ENCODE data around the gene FARP1. TPM values are rescaled to one million over a fixed set of nuclear protein-coding genes. Genes with fewer than 3 reads are reported as not detected.

Gene FARP1
- total RNA-seq, 1 donor from 2014 or later, result 36.5 TPM

GRCh38 chr13:98403076-98403475 is 260.2 kb downstream of the FARP1 start:
- peaks cover 0 to 2% (median 0%) of the 10 kb centered on the region in 3 donors for H3K36me3 ChIP-seq (ENCODE audit: control insufficient read depth in 3 of 3, insufficient read depth in 3 of 3, low read length in 3 of 3)
- H3K4me1 ChIP-seq (ENCODE audit: control insufficient read depth in 3 of 3, insufficient read depth in 3 of 3, low read length in 3 of 3), result peaks cover 0 to 3% (median 0%) of the 10 kb centered on the region in 3 donors
- H3K4me3 ChIP-seq (ENCODE audit: low read length in 3 of 3), result no peak overlapping the region
- no peak overlapping the region for H3K27ac ChIP-seq (ENCODE audit: low read depth, low read length)
- H3K27me3 ChIP-seq (ENCODE audit: control insufficient read depth in 3 of 3, insufficient read depth in 3 of 3, low read length in 3 of 3), result no peaks in the 10 kb centered on the region
- H3K9me3 ChIP-seq (ENCODE audit: control insufficient read depth in 3 of 3, low read length in 3 of 3), result no peaks in the 10 kb centered on the region
- no peak overlapping the region for H3K9ac ChIP-seq (ENCODE audit: low read depth in 1 of 3, low read length in 3 of 3)

- Histone ChIP-seq H3K4me3 (ENCODE audit: low read length in 3 of 3) (no peak overlapping the region), H3K27me3 (ENCODE audit: control insufficient read depth in 3 of 3, insufficient read depth in 3 of 3, low read length in 3 of 3) (no peaks in the 10 kb centered on the region), H3K36me3 (ENCODE audit: control insufficient read depth in 3 of 3, insufficient read depth in 3 of 3, low read length in 3 of 3) (peaks cover 4 to 9% (median 4%) of the 10 kb centered on the region in 3 donors), H3K9ac (ENCODE audit: low read depth in 1 of 3, low read length in 3 of 3) (no peak overlapping the region), H3K27ac (ENCODE audit: low read depth, low read length) (no peak overlapping the region), H3K9me3 (ENCODE audit: control insufficient read depth in 3 of 3, low read length in 3 of 3) (no peaks in the 10 kb centered on the region), H3K4me1 (ENCODE audit: control insufficient read depth in 3 of 3, insufficient read depth in 3 of 3, low read length in 3 of 3) (peaks cover 0 to 3% (median 0%) of the 10 kb centered on the region in 3 donors)
Measured at GRCh38 chr13:98405107-98405571, 262.2 kb downstream of the FARP1 start.

- Histone ChIP-seq H3K27ac (ENCODE audit: low read depth, low read length) (no peak overlapping the region), H3K9me3 (ENCODE audit: control insufficient read depth in 3 of 3, low read length in 3 of 3) (no peaks in the 10 kb centered on the region), H3K9ac (ENCODE audit: low read depth in 1 of 3, low read length in 3 of 3) (no peak overlapping the region), H3K4me1 (ENCODE audit: control insufficient read depth in 3 of 3, insufficient read depth in 3 of 3, low read length in 3 of 3) (peaks cover 0 to 3% (median 0%) of the 10 kb centered on the region in 3 donors), H3K4me3 (ENCODE audit: low read length in 3 of 3) (no peak overlapping the region), H3K27me3 (ENCODE audit: control insufficient read depth in 3 of 3, insufficient read depth in 3 of 3, low read length in 3 of 3) (no peaks in the 10 kb centered on the region), H3K36me3 (ENCODE audit: control insufficient read depth in 3 of 3, insufficient read depth in 3 of 3, low read length in 3 of 3) (peaks cover 4 to 9% (median 4%) of the 10 kb centered on the region in 3 donors)
Measured at GRCh38 chr13:98405690-98406344, 262.9 kb downstream of the FARP1 start.

- Histone ChIP-seq H3K27me3 (ENCODE audit: control insufficient read depth in 3 of 3, insufficient read depth in 3 of 3, low read length in 3 of 3) (no peaks in the 10 kb centered on the region), H3K4me3 (ENCODE audit: low read length in 3 of 3) (no peak overlapping the region), H3K27ac (ENCODE audit: low read depth, low read length) (no peak overlapping the region), H3K9ac (ENCODE audit: low read depth in 1 of 3, low read length in 3 of 3) (no peak overlapping the region), H3K36me3 (ENCODE audit: control insufficient read depth in 3 of 3, insufficient read depth in 3 of 3, low read length in 3 of 3) (peaks cover 4 to 9% (median 4%) of the 10 kb centered on the region in 3 donors), H3K9me3 (ENCODE audit: control insufficient read depth in 3 of 3, low read length in 3 of 3) (no peaks in the 10 kb centered on the region), H3K4me1 (ENCODE audit: control insufficient read depth in 3 of 3, insufficient read depth in 3 of 3, low read length in 3 of 3) (peaks cover 0 to 3% (median 0%) of the 10 kb centered on the region in 3 donors)
Measured at GRCh38 chr13:98406427-98406826, 263.5 kb downstream of the FARP1 start.

GRCh38 chr13:98406971-98407370 is 264.1 kb downstream of the FARP1 start:
- Histone ChIP-seq H3K4me3 (ENCODE audit: low read length in 3 of 3) (no peak overlapping the region), H3K4me1 (ENCODE audit: control insufficient read depth in 3 of 3, insufficient read depth in 3 of 3, low read length in 3 of 3) (peaks cover 0 to 3% (median 0%) of the 10 kb centered on the region in 3 donors), H3K27me3 (ENCODE audit: control insufficient read depth in 3 of 3, insufficient read depth in 3 of 3, low read length in 3 of 3) (no peaks in the 10 kb centered on the region), H3K36me3 (ENCODE audit: control insufficient read depth in 3 of 3, insufficient read depth in 3 of 3, low read length in 3 of 3) (peaks cover 4 to 9% (median 4%) of the 10 kb centered on the region in 3 donors), H3K9ac (ENCODE audit: low read depth in 1 of 3, low read length in 3 of 3) (no peak overlapping the region), H3K27ac (ENCODE audit: low read depth, low read length) (no peak overlapping the region), H3K9me3 (ENCODE audit: control insufficient read depth in 3 of 3, low read length in 3 of 3) (no peaks in the 10 kb centered on the region)

DNA sequence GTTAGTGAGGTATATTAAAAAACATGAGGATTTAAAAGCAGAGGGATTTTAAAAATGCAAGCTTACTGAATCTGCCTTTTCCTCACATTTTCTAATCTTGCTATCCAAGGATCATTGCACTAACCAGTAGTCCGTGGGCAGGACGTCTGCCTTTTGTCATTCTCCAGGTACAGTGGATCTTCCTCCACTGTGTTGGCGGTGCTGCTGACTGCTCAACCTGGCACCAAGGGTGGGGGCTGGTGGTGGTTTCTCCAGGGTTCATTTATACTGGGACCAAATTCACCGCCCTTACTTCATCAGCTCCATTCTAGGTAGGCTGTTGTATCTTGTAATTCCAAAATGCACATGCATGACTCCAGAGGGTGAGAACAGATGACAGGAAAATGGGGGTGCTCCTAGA is 264.7 kb downstream of the FARP1 start:
- Histone ChIP-seq H3K9me3 (ENCODE audit: control insufficient read depth in 3 of 3, low read length in 3 of 3) (no peaks in the 10 kb centered on the region), H3K4me3 (ENCODE audit: low read length in 3 of 3) (no peak overlapping the region), H3K4me1 (ENCODE audit: control insufficient read depth in 3 of 3, insufficient read depth in 3 of 3, low read length in 3 of 3) (no peaks in the 10 kb centered on the region), H3K27ac (ENCODE audit: low read depth, low read length) (no peak overlapping the region), H3K36me3 (ENCODE audit: control insufficient read depth in 3 of 3, insufficient read depth in 3 of 3, low read length in 3 of 3) (peaks cover 4 to 9% (median 4%) of the 10 kb centered on the region in 3 donors), H3K27me3 (ENCODE audit: control insufficient read depth in 3 of 3, insufficient read depth in 3 of 3, low read length in 3 of 3) (no peaks in the 10 kb centered on the region), H3K9ac (ENCODE audit: low read depth in 1 of 3, low read length in 3 of 3) (no peak overlapping the region)

GRCh38 chr13:98409281-98409680 is 266.4 kb downstream of the FARP1 start:
- no peaks in the 10 kb centered on the region for H3K4me1 ChIP-seq (ENCODE audit: control insufficient read depth in 3 of 3, insufficient read depth in 3 of 3, low read length in 3 of 3)
- no peak overlapping the region for H3K9ac ChIP-seq (ENCODE audit: low read depth in 1 of 3, low read length in 3 of 3)
- no peaks in the 10 kb centered on the region for H3K27me3 ChIP-seq (ENCODE audit: control insufficient read depth in 3 of 3, insufficient read depth in 3 of 3, low read length in 3 of 3)
- H3K4me3 ChIP-seq (ENCODE audit: low read length in 3 of 3), result no peak overlapping the region
- H3K36me3 ChIP-seq (ENCODE audit: control insufficient read depth in 3 of 3, insufficient read depth in 3 of 3, low read length in 3 of 3), result peaks cover 4 to 7% (median 4%) of the 10 kb centered on the region in 3 donors
- H3K27ac ChIP-seq (ENCODE audit: low read depth, low read length), result no peak overlapping the region
- no peaks in the 10 kb centered on the region for H3K9me3 ChIP-seq (ENCODE audit: control insufficient read depth in 3 of 3, low read length in 3 of 3)

- Histone ChIP-seq H3K27me3 (ENCODE audit: control insufficient read depth in 3 of 3, insufficient read depth in 3 of 3, low read length in 3 of 3) (no peaks in the 10 kb centered on the region), H3K36me3 (ENCODE audit: control insufficient read depth in 3 of 3, insufficient read depth in 3 of 3, low read length in 3 of 3) (peaks cover 4 to 14% (median 9%) of the 10 kb centered on the region in 3 donors), H3K4me3 (ENCODE audit: low read length in 3 of 3) (no peak overlapping the region), H3K9me3 (ENCODE audit: control insufficient read depth in 3 of 3, low read length in 3 of 3) (no peaks in the 10 kb centered on the region), H3K27ac (ENCODE audit: low read depth, low read length) (no peak overlapping the region), H3K9ac (ENCODE audit: low read depth in 1 of 3, low read length in 3 of 3) (no peak overlapping the region), H3K4me1 (ENCODE audit: control insufficient read depth in 3 of 3, insufficient read depth in 3 of 3, low read length in 3 of 3) (no peaks in the 10 kb centered on the region)
Measured at GRCh38 chr13:98410612-98411011, 267.7 kb downstream of the FARP1 start.

DNA sequence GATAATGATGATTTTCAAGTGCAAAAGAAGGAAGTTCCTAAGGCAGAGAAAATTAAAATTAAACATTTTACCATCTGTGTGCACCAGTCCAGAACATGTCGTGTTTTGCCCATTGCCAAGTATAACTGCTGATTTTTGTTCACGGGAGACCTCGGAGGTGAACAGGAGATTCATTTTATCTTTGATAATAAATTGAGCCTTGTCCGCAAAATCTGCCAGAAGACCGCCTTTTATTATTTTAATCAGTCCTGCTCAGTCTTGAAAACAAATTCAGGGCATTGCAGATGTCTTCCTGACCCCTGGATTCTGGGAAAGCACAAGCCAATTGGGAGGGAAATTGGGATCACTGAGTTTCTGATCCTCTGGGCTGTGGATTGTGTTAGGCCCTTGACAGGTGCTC is 268.1 kb downstream of the FARP1 start:
- no peak overlapping the region for H3K27ac ChIP-seq (ENCODE audit: low read depth, low read length)

GRCh38 chr13:98411617-98412265 is 268.8 kb downstream of the FARP1 start:
- no peaks in the 10 kb centered on the region for H3K4me1 ChIP-seq (ENCODE audit: control insufficient read depth in 3 of 3, insufficient read depth in 3 of 3, low read length in 3 of 3)
- H3K9me3 ChIP-seq (ENCODE audit: control insufficient read depth in 3 of 3, low read length in 3 of 3), result no peaks in the 10 kb centered on the region
- no peak overlapping the region for H3K4me3 ChIP-seq (ENCODE audit: low read length in 3 of 3)
- H3K27ac ChIP-seq (ENCODE audit: low read depth, low read length), result no peak overlapping the region
- H3K36me3 ChIP-seq (ENCODE audit: control insufficient read depth in 3 of 3, insufficient read depth in 3 of 3, low read length in 3 of 3), result peaks cover 4 to 15% (median 9%) of the 10 kb centered on the region in 3 donors
- no peak overlapping the region for H3K9ac ChIP-seq (ENCODE audit: low read depth in 1 of 3, low read length in 3 of 3)
- H3K27me3 ChIP-seq (ENCODE audit: control insufficient read depth in 3 of 3, insufficient read depth in 3 of 3, low read length in 3 of 3), result no peaks in the 10 kb centered on the region

More for the DNA sequence above, 268.1 kb downstream of the FARP1 start:
- H3K36me3 ChIP-seq (ENCODE audit: control insufficient read depth in 3 of 3, insufficient read depth in 3 of 3, low read length in 3 of 3), result peaks cover 4 to 15% (median 9%) of the 10 kb centered on the region in 3 donors
- no peak overlapping the region for H3K4me3 ChIP-seq (ENCODE audit: low read length in 3 of 3)
- H3K9me3 ChIP-seq (ENCODE audit: control insufficient read depth in 3 of 3, low read length in 3 of 3), result no peaks in the 10 kb centered on the region
- no peaks in the 10 kb centered on the region for H3K27me3 ChIP-seq (ENCODE audit: control insufficient read depth in 3 of 3, insufficient read depth in 3 of 3, low read length in 3 of 3)
- H3K4me1 ChIP-seq (ENCODE audit: control insufficient read depth in 3 of 3, insufficient read depth in 3 of 3, low read length in 3 of 3), result no peaks in the 10 kb centered on the region
- H3K9ac ChIP-seq (ENCODE audit: low read depth in 1 of 3, low read length in 3 of 3), result no peak overlapping the region
